Vagina (tissue), 2 donors: Measurements from ENCODE around the gene RHOT2. TPM values are rescaled to one million over a fixed set of nuclear protein-coding genes. Genes with fewer than 3 reads are reported as not detected.
A peak's percentile ranks its signal among the peaks of the same experiment; 100 is the strongest.

Source experiments
- DNase-seq, 2 donors: peaks; one replicate each; pipeline ENCODE4 v3.0.0-alpha.2; 2017; ENCODE audit errors: extremely low spot score in 2 of 2
- H3K27ac ChIP-seq: fragments of 200-600 bp; sonication (generic); one replicate; pipeline ENCODE4 v1.5.1; 2019
- H3K27me3 ChIP-seq: fragments of 200-600 bp; sonication (generic); one replicate; pipeline ENCODE4 v1.5.1; 2019
- H3K36me3 ChIP-seq, 2 donors: fragments of 200-600 bp; sonication (generic); one replicate each; pipeline ENCODE4 v1.5.1; 2017 to 2019
- H3K4me1 ChIP-seq: fragments of 200-600 bp; sonication (generic); one replicate; pipeline ENCODE4 v1.5.1; 2019
- H3K4me3 ChIP-seq, 2 donors: fragments of 200-600 bp; sonication (generic); 1 replicate in 1 of 2; 2 replicates in 1 of 2; pipeline ENCODE4 v1.5.1; 2016 to 2019
- H3K9me3 ChIP-seq: fragments of 200-600 bp; sonication (generic); one replicate; pipeline ENCODE4 v1.5.1; 2019
- CTCF ChIP-seq, 3 experiments: fragments of 450-650 bp in 2 of 3; fragments of 200-600 bp in 1 of 3; sonication (generic) in 1 of 3; IDR thresholded peaks; one replicate each; pipeline ENCODE4 v1.5.1; 2017 to 2019; ENCODE audit warnings: antibody characterized with exemption in 3 of 3, mild to moderate bottlenecking in 2 of 3, moderate library complexity in 2 of 3
- POLR2A ChIP-seq, 2 donors: fragments of 450-650 bp; IDR thresholded peaks; one replicate each; pipeline ENCODE4 v1.6.1; 2017; ENCODE audit warnings: antibody characterized with exemption in 2 of 2, mild to moderate bottlenecking in 2 of 2, moderate library complexity in 2 of 2
- POLR2AphosphoS5 ChIP-seq, 2 donors: sonication (generic); formaldehyde crosslinking; IDR thresholded peaks; one replicate each; pipeline ENCODE4 v1.9.0; 2017; ENCODE audit warnings: antibody characterized with exemption in 2 of 2, mild to moderate bottlenecking in 2 of 2, low read depth in 1 of 2; ENCODE audit not compliant: insufficient read depth in 1 of 2
- intact Hi-C: fragments of 100-400 bp; cut with DNase I; formaldehyde crosslinking; loops from one replicate; pipeline ENCODE4 v1.15.1; 2023
- total RNA-seq: library from RNA; depleted of rRNA; stranded (reverse); fragments of >200 nt; gene quantifications from one replicate; pipeline ENCODE4 v1.2.3, GENCODE V29; 2016

The RHOT2 gene
- total RNA-seq, 1 donor from 2014 or later: 91.1 TPM

DNA sequence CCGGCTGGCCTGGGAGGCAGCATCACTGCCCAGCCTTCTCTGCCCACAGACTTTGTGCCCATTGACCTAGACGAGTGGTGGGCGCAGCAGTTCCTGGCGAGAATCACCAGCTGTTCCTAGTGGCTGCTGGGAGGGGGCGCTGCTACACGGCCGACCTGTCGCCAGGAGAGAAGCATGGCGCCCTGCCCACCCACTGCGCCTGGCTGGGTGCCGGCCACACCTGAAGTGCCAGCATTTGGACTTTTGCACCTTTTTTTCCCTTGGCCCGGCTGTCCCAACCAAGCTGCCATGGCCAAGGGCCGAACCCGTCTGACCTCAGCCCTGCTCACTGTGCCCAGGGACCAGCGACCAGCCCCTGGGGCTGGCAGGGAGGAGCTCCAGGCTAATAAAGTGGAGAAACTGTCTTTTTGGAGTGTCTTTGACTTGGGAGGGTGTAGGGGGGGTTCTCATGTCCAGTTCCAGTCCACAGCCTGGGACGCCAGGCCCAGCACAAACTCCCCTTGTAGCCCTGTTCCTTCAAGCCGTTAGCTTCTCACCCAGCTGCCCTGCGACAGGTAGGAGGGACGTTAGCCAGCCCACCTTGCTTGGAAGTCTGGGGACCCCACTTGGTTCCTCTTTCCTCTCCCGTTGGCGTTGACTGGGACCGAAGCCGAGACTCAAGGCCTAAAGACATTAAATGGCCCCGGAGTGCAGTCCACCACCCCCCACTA is 19.7 kb upstream of the RHOT2 start:
- intact Hi-C loops: loop anchor here (10.0 kb wide), 1 partner anchor 263 kb away; the partner anchor contains the start of gene PGAP6
- H3K27me3 ChIP-seq: no peaks in the 10 kb centered on the region
- peak overlapping the region; percentile 62 to 72 for H3K4me3 ChIP-seq
- no peak for DNase-seq
- peak overlapping the region; percentile 75 for H3K27ac ChIP-seq
- peaks cover 51% of the 10 kb centered on the region for H3K4me1 ChIP-seq
- no peaks in the 10 kb centered on the region for H3K36me3 ChIP-seq
- TF ChIP-seq POLR2A (IDR thresholded peaks at IDR 0.05) (no peak), CTCF (IDR thresholded peaks at IDR 0.05) (no peak), POLR2AphosphoS5 (IDR thresholded peaks at IDR 0.05; ENCODE audit: insufficient read depth in 1 of 2, low read depth in 1 of 2) (no peak)
- no peaks in the 10 kb centered on the region for H3K9me3 ChIP-seq

- no peaks in the 10 kb centered on the region for H3K9me3 ChIP-seq
- peak within 1 kb of the TSS; percentile 75 for H3K27ac ChIP-seq
- no peaks in the 10 kb centered on the region for H3K36me3 ChIP-seq
- TF ChIP-seq POLR2A (IDR thresholded peaks at IDR 0.05) (peak in 1 of 2 donors; percentile 39), POLR2AphosphoS5 (IDR thresholded peaks at IDR 0.05; ENCODE audit: insufficient read depth in 1 of 2, low read depth in 1 of 2) (peak in 1 of 2 donors; percentile 71), CTCF (IDR thresholded peaks at IDR 0.05) (no peak)
- H3K4me3 ChIP-seq: peak within 1 kb of the TSS; percentile 62 to 72
- H3K4me1 ChIP-seq: peaks cover 43% of the 10 kb centered on the region
- no peak for DNase-seq
- no peaks in the 10 kb centered on the region for H3K27me3 ChIP-seq
- intact Hi-C loops: loop anchor here (10.0 kb wide), 1 partner anchor 264 kb away; the partner anchor contains the start of gene PGAP6
These were observed 18.9 kb upstream of the RHOT2 start, which contains the start of gene WDR90 for GRCh38 chr16:648781-649589. TSS of gene WDR90 (plus strand) at chr16:649365. CDS start at chr16:649417, 52 bp downstream.

DNA sequence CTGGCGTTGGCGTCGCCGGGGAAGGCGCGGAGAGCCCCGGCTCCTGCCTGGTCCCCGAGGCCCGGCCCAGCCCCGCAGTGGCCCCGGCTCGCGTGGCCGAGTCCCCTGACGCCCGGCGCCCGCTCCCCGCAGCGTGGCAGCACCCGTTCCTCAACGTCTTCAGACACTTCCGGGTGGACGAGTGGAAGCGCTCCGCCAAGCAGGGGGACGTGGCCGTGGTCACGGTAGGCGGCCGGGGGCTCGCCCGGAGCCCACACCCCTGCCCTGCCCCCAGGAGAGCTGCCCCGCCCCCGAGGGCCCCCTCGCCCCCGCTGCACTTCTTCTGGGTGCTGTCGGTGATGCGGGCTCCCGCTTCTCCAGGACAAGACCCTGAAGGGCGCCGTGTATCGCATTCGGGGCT is 18.3 kb upstream of the RHOT2 start:
- Histone ChIP-seq H3K4me3 (peak overlapping the region; percentile 62 to 72), H3K27ac (peak overlapping the region; percentile 75), H3K27me3 (no peaks in the 10 kb centered on the region), H3K4me1 (peaks cover 43% of the 10 kb centered on the region), H3K9me3 (no peaks in the 10 kb centered on the region), H3K36me3 (no peaks in the 10 kb centered on the region)
- no peak for DNase-seq
- TF ChIP-seq CTCF (IDR thresholded peaks at IDR 0.05): no peak
- TF ChIP-seq POLR2AphosphoS5 (IDR thresholded peaks at IDR 0.05; ENCODE audit: insufficient read depth in 1 of 2, low read depth in 1 of 2): no peak
- no peak for TF ChIP-seq POLR2A (IDR thresholded peaks at IDR 0.05)
- intact Hi-C loops: loop anchor here (10.0 kb wide), 1 partner anchor 265 kb away; the partner anchor contains the start of gene PGAP6

DNA sequence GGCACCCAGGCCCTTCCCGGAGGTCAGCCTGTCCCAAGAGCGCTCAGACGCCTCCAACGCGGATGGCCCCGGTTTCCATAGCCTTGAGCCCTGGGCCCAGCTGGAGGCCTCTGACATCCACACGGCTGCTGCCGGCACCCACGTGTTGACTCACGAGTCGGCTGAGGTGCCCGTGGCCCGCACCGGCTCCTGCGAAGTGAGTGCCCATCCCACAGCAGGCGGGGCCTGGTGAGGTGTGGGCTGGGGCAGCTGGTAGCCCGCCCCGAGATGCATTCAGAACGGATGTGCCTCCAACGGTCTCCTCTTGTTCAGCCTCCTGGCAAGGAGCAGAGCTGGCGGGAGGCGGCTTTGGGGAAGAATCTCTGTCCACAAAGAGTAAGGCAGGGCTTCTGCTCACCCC is 16.1 kb upstream of the RHOT2 start:
- Histone ChIP-seq H3K27ac (no peak overlapping the region), H3K9me3 (no peaks in the 10 kb centered on the region), H3K27me3 (no peaks in the 10 kb centered on the region), H3K4me3 (no peak overlapping the region), H3K4me1 (peaks cover 27% of the 10 kb centered on the region), H3K36me3 (no peaks in the 10 kb centered on the region)
- TF ChIP-seq POLR2AphosphoS5 (IDR thresholded peaks at IDR 0.05; ENCODE audit: insufficient read depth in 1 of 2, low read depth in 1 of 2) (no peak), CTCF (IDR thresholded peaks at IDR 0.05) (no peak), POLR2A (IDR thresholded peaks at IDR 0.05) (no peak)
- intact Hi-C loops: no loop called here
- no peak for DNase-seq
